GM23248 (cell line): ENCODE measurements around the gene MRAS.

ENCODE experiments used
- EZH2 ChIP-seq: fragments of 200-600 bp; sonication (generic); IDR thresholded peaks from 2 replicates; pipeline ENCODE4 v1.6.1; 2018; ENCODE audit warnings: antibody characterized with exemption, mild to moderate bottlenecking; ENCODE audit not compliant: insufficient read depth, poor library complexity, severe bottlenecking
- EZH2phosphoT487 ChIP-seq: fragments of 200-600 bp; sonication (generic); IDR thresholded peaks from 2 replicates; pipeline ENCODE4 v1.6.1; 2018; ENCODE audit warnings: antibody characterized with exemption, moderate library complexity, mild to moderate bottlenecking, low read depth; ENCODE audit not compliant: insufficient read depth

- TF ChIP-seq EZH2 (no peak), EZH2phosphoT487 (no peak)
Observed at GRCh38 chr3:138344754-138345153, 3.6 kb upstream of the MRAS start.
